Measurements from ENCODE around the gene PSKH1. TPM values are rescaled to one million over a fixed set of nuclear protein-coding genes. Genes with fewer than 3 reads are reported as not detected.

PSKH1 gene
- total RNA-seq, 2 experiments from 2014 or later = 7.1 to 8.0 TPM

DNA sequence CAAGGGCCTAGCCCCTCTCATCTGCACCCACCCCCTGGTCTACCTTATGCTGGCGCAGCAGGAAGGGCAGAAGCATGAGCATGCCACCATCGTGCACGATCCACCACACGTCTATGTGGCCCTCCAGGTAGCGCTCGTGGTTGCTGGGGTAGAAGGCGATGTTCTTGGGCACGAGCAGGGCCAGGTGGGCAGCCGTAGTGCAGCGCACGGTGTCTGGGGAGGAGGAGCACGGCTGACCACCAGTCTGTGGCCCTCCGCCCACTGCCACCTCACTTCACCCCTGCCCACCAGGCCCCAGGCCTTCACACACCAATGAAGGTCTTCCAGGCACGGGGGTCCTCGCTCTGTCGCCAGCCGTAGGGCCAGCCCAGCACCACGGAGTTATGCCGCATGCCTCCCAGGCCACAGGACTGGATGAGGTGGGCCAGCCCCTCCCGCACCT is 53.1 kb downstream of the PSKH1 start:
- DNase-seq = no peak
- Mint-ChIP-seq H3K4me1 (ENCODE audit: low read depth) (peaks cover 9% of the 10 kb centered on the region), H3K4me3 (no peak overlapping the region), H3K9me3 (no peaks in the 10 kb centered on the region), H3K27ac (no peak overlapping the region), H3K27me3 (ENCODE audit: low read depth) (no peaks in the 10 kb centered on the region), H3K36me3 (ENCODE audit: low read depth) (no peaks in the 10 kb centered on the region)
- intact Hi-C loops (cut with micrococcal nuclease) = no loop called here
- CTCF ChIA-PET = interaction anchor here (1.3 kb wide), 1 partner anchor 35 kb away, joined by 3 read pairs; no protein-coding TSS in a partner anchor

DNA sequence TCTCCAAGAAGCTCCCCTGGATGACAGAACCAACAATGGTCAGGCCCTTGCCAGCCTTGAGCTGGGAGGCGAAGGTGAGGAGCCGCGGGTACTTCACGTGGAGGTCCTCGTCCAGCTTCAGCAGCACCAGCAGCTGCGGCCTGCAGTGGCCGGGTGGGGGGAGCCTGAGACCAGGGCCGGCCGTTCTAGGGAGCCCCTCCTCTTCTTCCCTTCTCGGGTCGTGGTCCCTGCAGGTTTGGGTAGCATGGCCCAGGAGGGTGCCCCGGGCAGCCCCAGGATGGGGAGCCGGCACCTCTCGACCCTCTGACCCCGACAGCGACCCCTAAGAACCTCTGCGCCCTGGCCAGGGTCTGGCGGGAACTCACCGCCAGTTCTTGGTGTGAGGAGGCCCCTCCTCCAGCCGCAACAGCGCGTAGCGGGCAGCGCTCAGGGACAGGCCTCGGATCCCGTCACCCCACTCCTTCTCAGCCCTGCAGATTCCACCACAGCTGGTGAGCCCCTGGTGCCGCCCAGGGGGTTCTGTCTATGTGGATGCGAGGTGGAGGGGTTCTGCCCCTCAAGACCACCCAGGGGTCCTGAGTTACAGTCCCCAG is 54.0 kb downstream of the PSKH1 start:
- CTCF ChIA-PET = interaction anchor here (0.9 to 1.6 kb wide), 4 partner anchors 34 to 426 kb away, joined by 3 to 4 read pairs (median 3); no protein-coding TSS in a partner anchor
- Mint-ChIP-seq H3K36me3 (ENCODE audit: low read depth) (no peaks in the 10 kb centered on the region), H3K4me1 (ENCODE audit: low read depth) (peaks cover 2% of the 10 kb centered on the region), H3K27me3 (ENCODE audit: low read depth) (no peaks in the 10 kb centered on the region), H3K27ac (no peak overlapping the region), H3K4me3 (no peak overlapping the region), H3K9me3 (no peaks in the 10 kb centered on the region)
- intact Hi-C loops (cut with micrococcal nuclease) = no loop called here
- DNase-seq = no peak

DNA sequence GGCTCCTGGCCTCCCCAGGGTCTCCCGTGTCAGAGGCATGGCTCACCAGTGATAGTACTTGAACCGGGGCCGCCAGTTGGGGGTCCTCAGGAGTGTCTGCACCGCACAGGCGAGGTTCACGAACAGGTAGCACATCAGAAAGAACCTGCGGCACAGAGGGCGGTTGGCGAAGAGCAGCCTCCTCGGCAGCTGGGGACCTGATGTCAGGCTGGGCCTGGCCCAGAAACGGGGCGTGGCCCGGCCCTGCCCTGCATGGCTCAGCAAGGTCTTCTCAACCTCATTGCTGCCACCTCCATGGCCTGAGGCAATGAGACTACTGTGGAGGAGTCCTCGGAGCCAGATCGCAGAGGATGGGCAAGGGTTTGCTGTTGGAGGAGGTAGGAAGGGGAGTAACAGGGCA is 55.0 kb downstream of the PSKH1 start:
- H3K4me1 Mint-ChIP-seq (ENCODE audit: low read depth) = no peaks in the 10 kb centered on the region
- no peaks in the 10 kb centered on the region for H3K36me3 Mint-ChIP-seq (ENCODE audit: low read depth)
- intact Hi-C loops (cut with micrococcal nuclease) = no loop called here
- H3K27me3 Mint-ChIP-seq (ENCODE audit: low read depth) = no peaks in the 10 kb centered on the region
- no peaks in the 10 kb centered on the region for H3K9me3 Mint-ChIP-seq
- no peak for DNase-seq
- peak overlapping the region; percentile 18 for H3K27ac Mint-ChIP-seq
- CTCF ChIA-PET = interaction anchor here (1.0 to 1.6 kb wide), 3 partner anchors 12 to 118 kb away, joined by 3 read pairs; no protein-coding TSS in a partner anchor
- H3K4me3 Mint-ChIP-seq = no peak overlapping the region

DNA sequence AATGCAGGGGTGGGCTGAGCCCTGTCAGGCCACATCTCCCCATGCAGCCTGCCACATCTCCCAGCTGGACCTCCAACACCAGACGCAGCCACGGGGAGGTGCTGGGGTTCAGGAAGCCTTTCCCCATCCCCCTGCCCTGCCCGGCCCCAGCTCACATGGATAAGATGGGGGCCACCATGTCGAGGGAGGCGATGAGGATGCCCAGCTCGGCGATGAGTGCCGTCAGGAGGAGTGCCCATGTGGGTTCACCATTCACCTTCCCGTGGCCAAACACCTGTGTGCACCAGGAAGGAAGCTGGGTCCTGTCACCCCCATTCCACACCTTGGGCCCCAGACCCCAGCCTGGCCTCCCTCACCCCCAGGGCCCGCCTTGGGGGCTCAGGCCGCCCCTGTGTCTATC is 56.6 kb downstream of the PSKH1 start:
- CTCF ChIA-PET = interaction anchor here (0.6 to 1.5 kb wide), 2 partner anchors 133 to 429 kb away, joined by 3 to 4 read pairs; no protein-coding TSS in a partner anchor
- H3K4me1 Mint-ChIP-seq (ENCODE audit: low read depth) = no peaks in the 10 kb centered on the region
- no peak for DNase-seq
- H3K9me3 Mint-ChIP-seq = no peaks in the 10 kb centered on the region
- no peak overlapping the region for H3K4me3 Mint-ChIP-seq
- intact Hi-C loops (cut with micrococcal nuclease) = no loop called here
- peaks cover 1% of the 10 kb centered on the region for H3K36me3 Mint-ChIP-seq (ENCODE audit: low read depth)
- H3K27me3 Mint-ChIP-seq (ENCODE audit: low read depth) = no peaks in the 10 kb centered on the region
- H3K27ac Mint-ChIP-seq = no peak overlapping the region

DNA sequence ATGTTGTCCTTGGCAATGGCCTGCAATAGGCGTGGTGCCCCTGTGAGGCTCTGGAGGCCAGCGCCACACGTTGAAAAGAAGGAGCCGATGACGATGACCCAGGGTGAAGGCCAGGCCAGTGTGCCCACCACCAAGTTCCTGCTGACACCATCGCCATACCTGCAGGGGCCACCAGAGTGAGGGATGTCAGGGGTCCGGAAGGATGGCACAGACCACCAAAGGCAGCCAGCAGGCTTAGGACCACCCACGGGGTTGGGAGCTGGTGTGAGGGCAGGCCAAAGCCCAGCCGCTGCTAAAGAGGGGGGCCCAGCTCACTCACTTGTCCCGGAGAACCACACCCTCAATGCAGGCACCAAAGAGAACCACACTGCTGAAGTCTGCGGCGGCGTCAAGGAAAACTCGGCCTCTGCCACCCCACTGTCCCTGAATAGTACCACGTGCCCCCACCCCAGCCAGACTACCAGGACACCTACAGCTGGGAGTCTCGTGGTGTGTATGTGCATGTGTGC is 57.3 kb downstream of the PSKH1 start:
- H3K27ac Mint-ChIP-seq = no peak overlapping the region
- intact Hi-C loops (cut with micrococcal nuclease) = no loop called here
- no peaks in the 10 kb centered on the region for H3K9me3 Mint-ChIP-seq
- CTCF ChIA-PET = no interaction called here
- peaks cover 1% of the 10 kb centered on the region for H3K36me3 Mint-ChIP-seq (ENCODE audit: low read depth)
- DNase-seq = no peak
- no peaks in the 10 kb centered on the region for H3K4me1 Mint-ChIP-seq (ENCODE audit: low read depth)
- H3K27me3 Mint-ChIP-seq (ENCODE audit: low read depth) = no peaks in the 10 kb centered on the region
- no peak overlapping the region for H3K4me3 Mint-ChIP-seq

DNA sequence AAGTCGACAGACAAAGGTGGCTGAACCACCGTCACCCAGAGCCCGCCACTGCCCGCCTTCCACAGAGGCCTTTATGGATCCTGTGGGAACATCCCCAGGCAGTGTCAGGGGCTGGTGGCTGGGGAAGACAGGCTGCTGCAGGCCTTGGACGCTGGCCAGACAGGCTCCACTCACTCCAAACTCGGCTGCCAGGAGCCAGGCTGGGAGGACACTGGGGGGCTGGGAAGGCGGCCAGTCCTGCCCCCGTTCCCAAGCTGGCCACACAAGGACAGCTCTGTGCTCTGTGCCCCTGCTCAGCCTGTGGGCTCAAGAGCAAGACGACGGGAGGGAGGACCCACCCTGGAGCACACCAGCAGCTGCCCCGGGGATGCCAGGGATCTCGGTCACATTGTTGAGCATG is 58.4 kb downstream of the PSKH1 start:
- peaks cover 1% of the 10 kb centered on the region for H3K36me3 Mint-ChIP-seq (ENCODE audit: low read depth)

DNA sequence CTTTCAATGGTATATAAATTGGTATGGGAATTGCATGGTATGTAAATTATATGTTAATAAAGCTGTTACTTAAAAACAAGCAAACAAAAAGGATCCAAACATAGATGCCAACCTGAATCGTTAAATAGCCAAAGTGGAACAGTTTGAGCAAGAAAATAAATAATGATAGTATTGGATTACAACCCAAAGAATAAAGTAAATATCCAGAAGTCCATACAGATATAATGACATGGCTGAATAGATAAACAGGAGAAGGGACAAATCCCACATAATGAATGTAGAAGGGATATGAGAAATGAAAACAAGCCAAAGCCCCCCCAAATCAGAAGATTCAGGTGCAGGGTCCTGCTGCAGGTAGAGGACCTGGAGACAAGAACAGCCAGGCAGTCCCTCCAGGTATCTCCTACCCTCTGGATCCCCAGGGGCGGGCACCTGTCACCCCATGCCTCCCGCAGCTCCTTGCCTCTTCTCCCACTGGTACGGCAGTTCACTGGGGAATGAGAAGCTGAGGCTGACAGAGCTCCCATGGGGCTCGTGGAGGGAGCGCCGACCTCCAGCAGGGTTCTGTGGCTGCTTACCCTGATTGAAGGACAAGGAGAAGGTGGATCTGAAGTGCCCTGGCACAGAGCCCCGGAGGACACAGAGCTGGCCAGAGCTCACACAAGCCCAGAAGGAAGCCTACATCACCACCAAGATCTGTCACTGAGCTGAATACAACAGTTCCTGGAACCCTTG is 60.8 kb downstream of the PSKH1 start:
- no peak overlapping the region for H3K4me3 Mint-ChIP-seq
- H3K36me3 Mint-ChIP-seq (ENCODE audit: low read depth) = peaks cover 5% of the 10 kb centered on the region
- H3K4me1 Mint-ChIP-seq (ENCODE audit: low read depth) = no peaks in the 10 kb centered on the region
- CTCF ChIA-PET = interaction anchor here (0.6 to 1.5 kb wide), 3 partner anchors 54 to 70 kb away, joined by 3 to 4 read pairs (median 4); no protein-coding TSS in a partner anchor
- DNase-seq = no peak
- intact Hi-C loops (cut with micrococcal nuclease) = no loop called here
- H3K9me3 Mint-ChIP-seq = no peaks in the 10 kb centered on the region
- no peak overlapping the region for H3K27ac Mint-ChIP-seq
- no peaks in the 10 kb centered on the region for H3K27me3 Mint-ChIP-seq (ENCODE audit: low read depth)

More for the DNA sequence above, 58.4 kb downstream of the PSKH1 start:
- Mint-ChIP-seq H3K4me1 (ENCODE audit: low read depth) (no peaks in the 10 kb centered on the region), H3K9me3 (no peaks in the 10 kb centered on the region), H3K4me3 (no peak overlapping the region), H3K27me3 (ENCODE audit: low read depth) (no peaks in the 10 kb centered on the region), H3K27ac (no peak overlapping the region)
- intact Hi-C loops (cut with micrococcal nuclease) = no loop called here
- CTCF ChIA-PET = interaction anchor here (0.5 kb wide), 1 partner anchor 136 kb away, joined by 3 read pairs; no protein-coding TSS in a partner anchor
- DNase-seq = no peak

DNA sequence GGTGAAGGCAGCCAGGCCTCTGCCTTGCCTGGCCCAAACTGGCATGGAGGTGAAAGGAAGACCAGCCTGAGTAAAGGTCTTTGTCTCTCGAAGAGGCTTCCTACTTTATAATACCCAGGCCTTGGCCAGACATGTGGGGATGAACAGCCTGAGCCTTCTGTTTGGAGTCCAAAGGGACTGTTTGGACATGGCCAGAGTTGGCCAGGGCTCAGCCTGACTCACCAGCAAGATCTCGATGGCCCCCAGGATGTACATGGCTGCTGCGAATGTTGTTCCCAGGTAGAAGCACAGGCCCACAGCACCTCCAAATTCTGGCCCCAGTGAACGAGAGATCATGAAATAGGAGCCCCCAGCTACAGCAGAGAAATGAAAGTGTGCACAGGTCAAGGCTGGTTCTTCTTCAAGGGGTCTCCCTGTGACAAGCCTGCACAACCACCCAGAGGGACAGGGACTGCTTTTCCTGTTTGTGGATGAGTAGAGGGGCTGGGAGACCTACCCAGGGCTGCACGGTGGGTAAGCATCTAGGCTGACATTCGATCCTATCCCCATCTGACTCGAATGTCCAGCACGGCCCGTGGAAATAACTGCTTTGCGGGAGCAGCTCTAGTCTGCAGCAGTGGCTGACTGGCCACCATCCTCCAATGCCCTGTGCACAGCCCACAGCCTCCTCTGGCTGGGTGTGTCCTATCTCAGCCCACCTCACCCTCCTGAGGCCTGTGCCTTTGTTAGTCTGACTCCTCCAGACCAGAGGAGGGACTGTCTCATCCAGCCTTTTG is 61.6 kb downstream of the PSKH1 start:
- intact Hi-C loops (cut with micrococcal nuclease) = no loop called here
- H3K27ac Mint-ChIP-seq = no peak overlapping the region
- peaks cover 5% of the 10 kb centered on the region for H3K36me3 Mint-ChIP-seq (ENCODE audit: low read depth)
- H3K9me3 Mint-ChIP-seq = no peaks in the 10 kb centered on the region
- CTCF ChIA-PET = interaction anchor here (0.6 to 1.5 kb wide), 3 partner anchors 53 to 71 kb away, joined by 3 to 4 read pairs (median 4); no protein-coding TSS in a partner anchor
- no peaks in the 10 kb centered on the region for H3K4me1 Mint-ChIP-seq (ENCODE audit: low read depth)
- no peaks in the 10 kb centered on the region for H3K27me3 Mint-ChIP-seq (ENCODE audit: low read depth)
- DNase-seq = no peak
- no peak overlapping the region for H3K4me3 Mint-ChIP-seq

DNA sequence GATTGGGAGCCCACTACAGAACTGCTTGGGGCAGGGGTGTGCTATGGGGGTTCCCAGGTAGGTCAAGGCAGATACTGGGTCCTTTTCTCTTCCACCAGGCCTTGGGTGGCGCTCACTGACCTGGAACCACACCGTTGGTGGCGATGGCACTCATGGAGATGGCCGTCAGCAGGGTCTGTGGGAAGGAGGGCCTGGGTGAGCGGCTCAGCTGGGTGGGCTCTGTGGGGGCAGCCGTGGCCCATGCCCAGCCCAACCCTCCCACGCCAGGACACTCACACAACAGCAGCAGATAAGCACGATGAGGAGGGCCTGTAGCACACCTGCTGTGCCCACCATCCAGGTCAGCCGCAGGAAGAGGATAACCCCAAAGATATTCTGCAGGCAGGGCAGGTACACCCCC is 64.6 kb downstream of the PSKH1 start:
- H3K27me3 Mint-ChIP-seq (ENCODE audit: low read depth) = no peaks in the 10 kb centered on the region
- peaks cover 5% of the 10 kb centered on the region for H3K36me3 Mint-ChIP-seq (ENCODE audit: low read depth)
- H3K4me3 Mint-ChIP-seq = no peak overlapping the region
- no peaks in the 10 kb centered on the region for H3K9me3 Mint-ChIP-seq
- intact Hi-C loops (cut with micrococcal nuclease) = no loop called here
- no peaks in the 10 kb centered on the region for H3K4me1 Mint-ChIP-seq (ENCODE audit: low read depth)
- CTCF ChIA-PET = no interaction called here
- no peak overlapping the region for H3K27ac Mint-ChIP-seq
- DNase-seq = no peak

DNA sequence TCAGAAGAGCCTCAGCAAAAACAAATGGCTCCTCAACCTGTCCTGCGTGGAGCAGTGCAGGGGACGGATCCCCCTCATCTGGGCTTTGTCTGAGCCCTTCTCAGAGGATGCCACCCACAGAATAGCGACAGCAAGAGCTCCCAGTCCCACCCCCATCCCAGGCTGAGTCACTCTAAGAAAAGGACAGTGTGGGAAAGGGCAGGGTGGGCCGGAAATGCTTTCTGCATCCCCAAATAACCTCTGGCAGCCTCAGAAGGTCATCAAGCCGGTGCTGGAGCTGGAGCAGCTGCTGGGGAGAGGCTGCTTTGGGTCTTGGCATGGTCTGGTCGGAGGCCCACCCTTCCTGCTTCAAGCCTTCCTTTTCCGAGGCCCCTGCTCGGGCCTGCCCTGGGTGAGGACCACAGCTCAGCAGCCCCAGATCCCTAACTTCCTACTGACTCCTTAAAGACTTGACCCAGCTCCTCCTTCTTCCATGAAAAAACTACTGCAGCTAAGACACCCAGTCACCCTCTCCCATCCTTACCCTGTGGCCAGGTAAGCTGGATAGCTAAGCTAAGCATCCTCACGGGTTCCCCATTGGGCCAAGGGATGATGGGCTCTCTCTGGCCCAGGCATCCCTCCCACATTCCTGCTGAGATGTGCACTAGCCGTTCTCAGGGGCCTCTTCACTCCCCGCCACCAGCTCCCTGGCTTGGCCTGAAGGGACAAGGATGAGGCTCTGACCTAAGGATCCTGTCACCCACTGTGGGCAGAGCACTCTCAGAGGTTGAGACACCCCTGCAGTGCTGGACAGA is 66.7 kb downstream of the PSKH1 start:
- peaks cover 7% of the 10 kb centered on the region for H3K36me3 Mint-ChIP-seq (ENCODE audit: low read depth)
- no peak for DNase-seq
- no peaks in the 10 kb centered on the region for H3K4me1 Mint-ChIP-seq (ENCODE audit: low read depth)
- no peaks in the 10 kb centered on the region for H3K9me3 Mint-ChIP-seq
- CTCF ChIA-PET = interaction anchor here (0.5 to 1.4 kb wide), 5 partner anchors 11 to 81 kb away, joined by 3 to 5 read pairs (median 3); no protein-coding TSS in a partner anchor
- H3K27me3 Mint-ChIP-seq (ENCODE audit: low read depth) = no peaks in the 10 kb centered on the region
- intact Hi-C loops (cut with micrococcal nuclease) = no loop called here
- no peak overlapping the region for H3K27ac Mint-ChIP-seq
- H3K4me3 Mint-ChIP-seq = no peak overlapping the region

DNA sequence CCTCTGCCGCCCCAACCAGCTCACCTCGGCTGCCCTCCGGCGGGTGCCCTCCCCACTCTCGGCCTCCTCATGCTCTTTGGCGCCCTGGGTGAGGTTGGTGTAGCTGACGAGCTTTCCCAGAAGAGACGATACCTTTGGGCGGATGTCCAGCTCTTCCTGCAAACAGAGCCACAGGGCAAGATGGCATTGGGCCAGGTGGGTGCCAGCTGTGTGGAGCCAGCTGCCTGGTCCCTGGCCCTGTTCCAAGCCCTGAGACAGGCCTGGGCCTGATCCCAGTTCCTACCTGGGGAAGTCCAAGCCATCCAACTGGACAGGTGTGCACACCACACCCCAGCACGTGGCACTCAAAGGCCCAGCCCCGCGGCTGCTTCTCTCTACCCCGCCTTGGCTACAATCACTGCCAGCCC is 68.5 kb downstream of the PSKH1 start:
- no peaks in the 10 kb centered on the region for H3K9me3 Mint-ChIP-seq
- CTCF ChIA-PET = interaction anchor here (0.6 to 1.1 kb wide), 2 partner anchors 145 to 237 kb away, joined by 3 read pairs; no protein-coding TSS in a partner anchor
- no peak overlapping the region for H3K4me3 Mint-ChIP-seq

More for the DNA sequence above, 68.5 kb downstream of the PSKH1 start:
- H3K27me3 Mint-ChIP-seq (ENCODE audit: low read depth) = no peaks in the 10 kb centered on the region
- peaks cover 2% of the 10 kb centered on the region for H3K4me1 Mint-ChIP-seq (ENCODE audit: low read depth)
- H3K36me3 Mint-ChIP-seq (ENCODE audit: low read depth) = peaks cover 7% of the 10 kb centered on the region
- no peak for DNase-seq
- H3K27ac Mint-ChIP-seq = no peak overlapping the region
- intact Hi-C loops (cut with micrococcal nuclease) = no loop called here
